Psoas muscle (tissue), 8 donors: ENCODE data around the gene XG. TPM values are rescaled to one million over a fixed set of nuclear protein-coding genes. Genes with fewer than 3 reads are reported as not detected.

Experiments
- ATAC-seq, 4 donors: fragments of 200-7000 bp; cut with Tn5 transposase; one replicate each; pipeline ENCODE4 v1.9.1; 2020; ENCODE audit warnings: moderate library complexity in 3 of 4, mild to moderate bottlenecking in 2 of 4
- DNase-seq, 2 donors: peaks; one replicate each; pipeline ENCODE4 v3.0.0-alpha.2; 2020
- H3K27ac ChIP-seq: fragments of 200-600 bp; one replicate; pipeline ENCODE4 v1.8.0; 2022
- H3K27me3 ChIP-seq, 3 donors: fragments of 200-600 bp in 1 of 3; one replicate each; pipeline versions ENCODE4 v1.6.1 to v1.8.0; 2013 to 2022; ENCODE audit warnings: low read length in 2 of 3, mild to moderate bottlenecking in 2 of 3, moderate library complexity in 1 of 3; ENCODE audit not compliant: insufficient read depth in 3 of 3
- H3K36me3 ChIP-seq, 2 donors: fragments of 200-600 bp in 1 of 2; one replicate each; pipeline versions ENCODE4 v1.6.1 to v1.8.0; 2013 to 2022; ENCODE audit warnings: low read depth in 1 of 2, mild to moderate bottlenecking in 1 of 2, moderate library complexity in 1 of 2; ENCODE audit not compliant: insufficient read depth in 1 of 2
- H3K4me1 ChIP-seq: fragments of 200-600 bp; one replicate; pipeline ENCODE4 v1.8.0; 2022
- H3K4me3 ChIP-seq: fragments of 200-600 bp; one replicate; pipeline ENCODE4 v1.8.0; 2022; ENCODE audit warnings: mild to moderate bottlenecking
- H3K9me3 ChIP-seq: fragments of 200-600 bp; one replicate; pipeline ENCODE4 v1.8.0; 2022
- WGBS, 3 donors: extraction: QIAGEN DNeasy Blood & Tissue Kit; methylation state at CpG; one replicate each; pipeline versions ENCODE4 v1.1.6 to v1.1.7; 2013; 5-methylcytosine and 5-hydroxymethylcytosine counted together
- intact Hi-C, 2 donors: fragments of 100-400 bp; cut with DNase I; formaldehyde crosslinking; loops; one replicate each; pipeline versions ENCODE4 v1.11.0 to v1.14.2; 2022
- polyA plus RNA-seq, 3 donors: library from polyadenylated mRNA; stranded (reverse); fragments of 200-250 nt; gene quantifications; one replicate each; pipeline ENCODE4 v1.2.3, GENCODE V29; 2013
- total RNA-seq, 4 donors: library from RNA; stranded (reverse); fragmentation: NEBNext Ultra II Directional in 2 of 4; extraction: Animal tissue kit (Norgen Biotek cat#: 25700) in 2 of 4; gene quantifications; one replicate each; pipeline versions ENCODE4 v1.2.1 to v1.2.4, GENCODE V29; 2021 to 2023
- TF ChIP-seq, protein P1 (sequence below): fragments of 200-600 bp; IDR thresholded peaks from one replicate; pipeline ENCODE4 v1.8.0; 2022; ENCODE audit warnings: antibody characterized with exemption
- donor health status: healthy with polysubstance abuse.
- donor health status: DM: no; HTN: no; CAD: no; lungs with moderate emphysema.
- donor health status: Bipolar disorder and iron deficiency.
- donor health status: healthy.
- donor health status: DM: yes; HTN: yes; CAD: no.
- donor health status: DM: no; HTN: no; CAD: no.
- donor health status: DM: no; HTN: no; CAD: no.
- donor health status: DM: yes; HTN: yes; CAD: no.

The XG gene
- total and polyA plus RNA-seq, 7 donors = 0.29 to 3.5 (median 0.52) TPM

DNA sequence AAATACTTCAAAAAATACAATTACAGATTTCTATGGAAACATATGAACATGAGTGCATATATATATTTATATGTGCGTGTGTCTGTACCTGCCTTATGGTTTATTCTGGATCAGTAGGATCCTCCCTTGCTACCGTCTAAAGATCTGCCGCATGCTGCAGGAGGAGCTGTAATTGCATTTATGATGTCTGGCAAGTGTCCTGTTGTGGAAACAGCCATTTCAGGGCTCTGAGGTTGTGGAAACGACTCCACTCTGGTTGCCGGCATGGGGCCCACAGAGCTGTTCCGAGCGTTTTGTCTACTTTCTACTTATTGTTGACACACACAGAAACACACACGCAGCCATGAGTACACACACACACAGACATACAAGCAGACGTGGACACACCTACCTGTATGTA is 39.4 kb upstream of the XG start:
- Histone ChIP-seq H3K36me3 (peaks cover 0 to 43% of the 10 kb centered on the region in 2 donors), H3K27ac (no peak overlapping the region), H3K4me1 (peaks cover 22% of the 10 kb centered on the region), H3K27me3 (no peaks in the 10 kb centered on the region), H3K4me3 (no peak overlapping the region), H3K9me3 (no peaks in the 10 kb centered on the region)
- intact Hi-C loops = no loop called here
- ATAC-seq (no peak), DNase-seq (no peak)
- WGBS, 3 donors = 85 to 92% (median 90%) methylated on average over 9 of the region's 9 CpGs
- TF ChIP-seq, protein P1, sequence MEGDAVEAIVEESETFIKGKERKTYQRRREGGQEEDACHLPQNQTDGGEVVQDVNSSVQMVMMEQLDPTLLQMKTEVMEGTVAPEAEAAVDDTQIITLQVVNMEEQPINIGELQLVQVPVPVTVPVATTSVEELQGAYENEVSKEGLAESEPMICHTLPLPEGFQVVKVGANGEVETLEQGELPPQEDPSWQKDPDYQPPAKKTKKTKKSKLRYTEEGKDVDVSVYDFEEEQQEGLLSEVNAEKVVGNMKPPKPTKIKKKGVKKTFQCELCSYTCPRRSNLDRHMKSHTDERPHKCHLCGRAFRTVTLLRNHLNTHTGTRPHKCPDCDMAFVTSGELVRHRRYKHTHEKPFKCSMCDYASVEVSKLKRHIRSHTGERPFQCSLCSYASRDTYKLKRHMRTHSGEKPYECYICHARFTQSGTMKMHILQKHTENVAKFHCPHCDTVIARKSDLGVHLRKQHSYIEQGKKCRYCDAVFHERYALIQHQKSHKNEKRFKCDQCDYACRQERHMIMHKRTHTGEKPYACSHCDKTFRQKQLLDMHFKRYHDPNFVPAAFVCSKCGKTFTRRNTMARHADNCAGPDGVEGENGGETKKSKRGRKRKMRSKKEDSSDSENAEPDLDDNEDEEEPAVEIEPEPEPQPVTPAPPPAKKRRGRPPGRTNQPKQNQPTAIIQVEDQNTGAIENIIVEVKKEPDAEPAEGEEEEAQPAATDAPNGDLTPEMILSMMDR = no peak

DNA sequence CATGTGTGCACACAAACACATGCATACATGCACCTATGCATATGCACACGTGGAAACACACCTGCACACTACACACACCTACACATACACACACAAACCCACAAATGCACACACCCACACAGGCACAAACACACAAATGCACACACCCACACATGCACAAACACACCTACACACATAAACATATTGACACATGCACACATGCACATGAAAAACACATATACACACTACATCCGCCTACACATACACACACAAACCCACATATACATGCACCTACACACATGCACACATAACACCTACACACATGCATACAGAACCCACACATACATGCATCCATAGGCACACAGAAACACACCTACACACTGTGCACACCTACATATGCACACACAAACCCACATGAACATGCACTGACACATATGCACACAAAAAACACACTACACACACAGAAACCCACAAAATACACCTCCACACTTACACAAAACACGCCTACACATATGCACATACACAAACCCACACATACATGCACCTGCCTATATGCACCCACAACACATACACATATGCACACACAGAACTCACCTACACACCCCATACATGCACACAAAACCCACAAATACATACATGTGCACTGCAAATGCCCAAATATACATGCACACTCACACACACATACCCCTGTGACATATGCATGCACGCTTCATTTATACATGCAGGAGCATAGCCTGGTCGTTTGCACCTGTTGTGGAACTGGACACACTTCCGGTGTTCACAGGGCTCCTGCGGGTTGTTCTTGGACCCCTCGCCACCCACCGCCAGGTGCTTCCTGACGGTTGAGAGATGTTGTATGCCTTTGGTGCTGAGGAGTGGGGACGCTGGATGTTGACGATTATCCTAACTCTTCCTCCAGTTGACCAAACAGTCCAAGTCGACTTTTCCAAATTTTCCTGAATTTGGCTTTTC is 38.7 kb upstream of the XG start:
- no peak overlapping the region for H3K4me3 ChIP-seq
- no peaks in the 10 kb centered on the region for H3K9me3 ChIP-seq
- H3K36me3 ChIP-seq = peaks cover 0 to 51% of the 10 kb centered on the region in 2 donors
- H3K27ac ChIP-seq = no peak overlapping the region
- TF ChIP-seq, protein P1 = no peak
- DNase-seq (no peak), ATAC-seq (no peak)
- peaks cover 21% of the 10 kb centered on the region for H3K4me1 ChIP-seq
- intact Hi-C loops = no loop called here
- 75 to 82% (median 77%) methylated on average over 13 of the region's 13 CpGs for WGBS, 3 donors
- no peaks in the 10 kb centered on the region for H3K27me3 ChIP-seq

DNA sequence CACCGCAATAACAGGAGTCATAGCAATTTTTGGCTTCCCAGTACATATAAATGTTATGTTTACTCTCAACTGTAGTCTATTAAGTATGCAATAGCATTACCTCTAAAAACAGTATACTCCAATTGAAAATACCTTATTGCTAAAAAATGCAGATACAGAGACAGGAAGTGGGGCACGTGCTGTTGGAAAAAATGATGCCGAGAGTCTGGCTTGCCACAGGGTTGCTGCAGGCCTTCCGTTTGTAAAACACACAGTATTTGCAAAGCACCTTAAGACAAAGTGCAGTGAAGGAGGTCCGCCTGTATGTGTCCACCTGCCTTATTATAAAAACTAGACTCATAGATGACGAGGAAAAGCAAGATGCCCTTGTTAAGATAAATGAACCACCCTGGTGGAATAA is 37.3 kb upstream of the XG start:
- WGBS, 3 donors = 85 to 91% (median 85%) methylated on average over 6 of the region's 6 CpGs
- no peaks in the 10 kb centered on the region for H3K27me3 ChIP-seq
- DNase-seq (no peak), ATAC-seq (no peak)
- peaks cover 9 to 64% of the 10 kb centered on the region in 2 donors for H3K36me3 ChIP-seq
- H3K4me3 ChIP-seq = no peak overlapping the region
- no peaks in the 10 kb centered on the region for H3K9me3 ChIP-seq
- peaks cover 15% of the 10 kb centered on the region for H3K4me1 ChIP-seq
- TF ChIP-seq, protein P1 = no peak
- intact Hi-C loops = no loop called here
- H3K27ac ChIP-seq = no peak overlapping the region

DNA sequence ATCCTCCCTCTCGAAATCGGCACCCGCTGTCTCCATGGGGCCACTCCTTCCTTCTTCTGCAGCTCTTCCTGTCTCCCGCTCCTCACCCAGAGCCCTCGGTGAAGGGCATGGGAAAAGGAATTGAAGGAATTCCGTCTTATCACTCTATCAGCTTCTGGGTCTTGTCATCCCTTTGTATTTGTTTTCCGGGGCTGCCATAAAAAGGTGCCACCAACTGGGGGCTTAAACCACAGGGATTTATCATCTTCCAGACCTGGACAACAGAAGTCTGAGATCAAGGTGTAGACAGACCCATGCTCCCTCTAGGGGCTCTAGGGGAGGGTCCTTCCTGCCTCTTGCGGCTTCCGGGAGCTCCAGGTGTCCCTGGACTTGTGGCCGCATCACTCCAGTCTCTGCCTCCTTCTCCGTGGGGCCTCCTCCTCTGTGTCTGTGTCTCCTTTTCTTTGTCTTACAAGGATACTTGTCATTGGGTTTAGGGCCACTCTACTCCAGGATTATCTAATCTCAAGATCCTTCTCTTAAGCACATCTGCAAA is 36.7 kb upstream of the XG start:
- Histone ChIP-seq H3K27me3 (no peaks in the 10 kb centered on the region), H3K4me1 (peaks cover 9% of the 10 kb centered on the region), H3K36me3 (peaks cover 12 to 70% of the 10 kb centered on the region in 2 donors), H3K9me3 (no peaks in the 10 kb centered on the region), H3K4me3 (no peak overlapping the region), H3K27ac (no peak overlapping the region)
- intact Hi-C loops = no loop called here
- TF ChIP-seq, protein P1 = no peak
- no peak for ATAC-seq
- WGBS, 3 donors = 88 to 92% (median 91%) methylated on average over 11 of the region's 11 CpGs
- no peak for DNase-seq
